Stimulated activated CD4-positive, alpha-beta T cell treated with anti-CD3 and anti-CD28 coated beads, Interleukin-15, amount 100 ng/mL, for 24 hours (primary cell): ENCODE results near the gene HOXB1.

Experiments used
- DNase-seq: peaks from one replicate; pipeline ENCODE4 v3.0.0-alpha.2; 2020

HOXB1 gene

DNA sequence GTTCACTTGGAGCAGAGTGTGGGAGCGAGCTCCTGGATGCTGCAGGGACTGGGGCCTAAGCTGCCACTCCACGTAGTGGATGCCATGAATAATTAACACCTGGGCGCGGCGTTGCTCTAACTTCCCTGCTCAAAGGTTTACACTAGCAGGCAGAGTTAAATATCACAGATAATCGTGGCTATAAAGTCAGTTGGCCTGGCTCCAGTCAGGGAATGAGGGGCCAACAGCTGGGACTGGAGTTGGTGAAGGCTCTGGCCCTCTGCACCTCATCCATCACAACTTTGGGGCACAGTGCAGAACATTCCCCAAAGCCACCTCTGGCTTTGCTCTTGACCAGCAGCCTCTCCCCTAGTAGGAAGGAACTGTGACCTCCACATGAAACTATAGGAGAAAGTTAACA lies 36.4 kb upstream of the HOXB1 start:
- DNase-seq = no peak

DNA sequence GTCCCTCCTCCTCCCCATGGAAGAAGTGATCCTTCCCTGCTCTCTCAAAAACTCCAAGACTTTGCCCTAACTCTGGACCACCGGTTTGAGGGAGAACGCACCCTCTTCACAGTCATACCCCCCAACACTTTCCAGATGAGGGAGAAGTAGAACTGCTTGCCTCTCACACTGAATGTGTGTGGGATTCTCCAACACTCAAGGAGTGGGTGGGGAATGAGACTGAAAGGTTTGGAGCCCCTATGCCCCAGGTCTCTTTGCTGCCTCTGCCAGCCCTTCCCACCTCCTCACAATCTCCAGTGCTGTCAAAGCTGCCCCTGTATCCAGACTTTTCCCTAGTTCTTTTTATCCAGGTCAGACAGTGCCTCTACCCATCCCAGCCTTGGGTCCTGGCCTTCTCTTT lies 35.9 kb upstream of the HOXB1 start:
- DNase-seq = no peak

DNA sequence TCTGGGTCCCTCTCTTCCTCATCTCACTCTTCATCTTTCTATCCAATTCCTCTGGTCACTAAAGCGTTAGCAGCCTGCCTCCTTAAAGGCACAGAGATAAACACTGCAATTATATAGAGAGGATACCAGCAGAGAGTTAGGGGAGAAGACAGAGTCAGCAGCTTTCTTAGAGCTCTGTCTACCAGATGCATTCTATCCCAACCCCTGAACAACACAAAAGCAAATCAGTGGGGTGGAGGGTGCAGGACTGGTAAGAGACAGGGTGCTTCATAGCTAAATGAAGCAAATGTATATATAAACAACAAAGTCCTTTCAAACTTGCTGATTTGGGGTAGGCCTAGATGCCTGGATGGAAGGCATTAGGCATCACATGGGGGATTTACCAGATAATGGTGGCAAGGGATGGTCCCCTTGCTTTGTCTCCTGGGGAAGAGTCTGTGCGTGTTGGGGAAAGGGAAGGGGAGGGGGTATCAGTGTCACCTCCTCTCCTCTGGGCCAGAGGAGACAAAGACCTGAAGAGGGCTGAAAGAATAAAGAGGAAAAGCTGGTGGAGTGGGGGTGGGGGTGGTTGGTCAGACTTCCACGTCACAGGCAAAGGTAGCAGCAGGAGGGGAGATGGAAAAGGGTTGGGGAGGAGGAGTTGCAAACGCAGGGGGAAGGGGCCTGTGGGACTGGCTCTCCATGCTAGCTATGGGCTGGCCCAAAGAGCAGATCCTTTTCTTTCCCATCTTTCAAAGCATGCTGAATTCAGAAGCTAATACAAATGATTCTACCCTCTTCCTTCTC lies 35.3 kb upstream of the HOXB1 start:
- no peak for DNase-seq

DNA sequence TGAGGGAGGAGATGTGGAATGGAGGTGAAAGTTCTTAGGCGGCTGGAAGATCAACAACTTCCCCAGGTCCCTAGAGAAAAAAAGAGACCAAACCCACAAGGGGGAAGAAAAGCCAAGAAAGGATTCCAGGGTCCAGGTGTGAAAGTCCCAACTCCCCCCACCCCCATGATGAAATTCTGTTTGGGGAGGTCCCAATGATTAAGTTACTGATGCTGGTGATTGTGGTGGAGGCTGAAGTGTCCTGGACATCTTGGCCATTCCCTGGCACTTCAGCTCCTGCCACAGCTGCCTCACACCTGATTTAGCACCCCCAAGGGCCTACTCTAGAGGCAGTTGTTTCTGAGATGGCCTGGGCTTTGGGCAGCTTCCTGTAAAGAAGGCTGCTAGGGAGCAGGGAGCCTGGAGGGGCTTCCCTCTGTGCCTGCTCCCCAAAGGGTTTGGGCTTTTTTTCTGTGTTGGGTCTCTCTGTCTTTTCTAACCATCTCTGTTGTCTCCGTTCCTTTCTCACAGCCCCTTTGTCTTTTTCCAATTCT lies 34.3 kb upstream of the HOXB1 start:
- DNase-seq = no peak

DNA sequence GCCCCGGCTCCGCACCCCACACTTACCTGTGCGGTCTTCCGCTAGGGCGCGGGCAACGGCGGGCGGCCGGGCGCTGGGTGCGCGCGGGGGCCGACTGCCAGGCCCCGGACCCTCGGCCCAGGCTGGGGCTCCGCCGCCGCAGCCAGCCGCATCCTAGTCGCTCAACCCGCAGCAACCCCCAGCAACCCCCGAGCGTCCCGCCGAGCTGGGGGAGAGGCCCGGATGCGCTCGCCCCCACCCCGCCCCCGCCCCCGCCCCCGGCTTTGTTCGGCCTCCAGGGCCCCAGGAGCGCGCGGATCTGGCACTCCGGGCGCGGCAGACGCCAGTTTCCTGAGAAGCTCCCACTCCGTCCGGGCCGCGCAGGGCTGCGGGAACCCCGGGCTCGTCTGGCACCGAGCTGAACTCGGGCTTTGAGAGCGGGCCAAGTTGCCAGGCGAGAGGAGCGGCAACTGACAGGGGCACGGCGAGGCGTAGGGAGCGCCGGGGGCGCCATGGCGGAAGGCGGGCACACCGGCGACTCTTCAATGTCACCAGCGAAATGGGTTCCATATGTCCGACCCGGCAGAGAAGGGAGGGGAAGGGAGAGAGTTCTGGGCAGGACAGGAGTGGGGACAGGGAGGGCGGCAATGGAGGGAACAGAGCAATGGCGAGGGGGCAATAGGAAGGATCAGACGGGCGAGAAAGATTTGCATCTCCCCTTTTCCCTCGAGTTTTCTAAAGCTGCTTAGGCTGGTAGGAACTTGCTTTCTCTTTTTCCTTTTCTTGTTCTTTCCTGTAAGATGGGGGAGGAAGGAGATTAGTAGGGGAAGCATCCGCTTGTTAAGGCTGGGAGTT lies 33.6 kb upstream of the HOXB1 start:
- DNase-seq = no peak

DNA sequence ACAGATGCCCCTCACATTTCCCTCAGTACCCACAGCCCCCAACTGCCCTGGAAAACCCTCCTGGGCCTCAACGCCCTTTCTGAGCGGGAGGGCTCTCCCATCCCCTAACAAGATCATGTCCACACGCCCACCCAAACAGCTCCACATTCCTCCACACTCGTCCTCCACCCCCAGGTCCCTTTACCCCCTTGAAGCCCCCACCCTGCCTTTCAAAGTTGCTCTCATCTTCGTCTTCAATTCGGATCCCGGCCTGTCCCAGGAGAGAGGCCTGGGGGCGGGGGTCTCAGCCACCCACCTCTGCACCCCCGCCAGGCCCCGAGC lies 33.0 kb upstream of the HOXB1 start:
- no peak for DNase-seq

DNA sequence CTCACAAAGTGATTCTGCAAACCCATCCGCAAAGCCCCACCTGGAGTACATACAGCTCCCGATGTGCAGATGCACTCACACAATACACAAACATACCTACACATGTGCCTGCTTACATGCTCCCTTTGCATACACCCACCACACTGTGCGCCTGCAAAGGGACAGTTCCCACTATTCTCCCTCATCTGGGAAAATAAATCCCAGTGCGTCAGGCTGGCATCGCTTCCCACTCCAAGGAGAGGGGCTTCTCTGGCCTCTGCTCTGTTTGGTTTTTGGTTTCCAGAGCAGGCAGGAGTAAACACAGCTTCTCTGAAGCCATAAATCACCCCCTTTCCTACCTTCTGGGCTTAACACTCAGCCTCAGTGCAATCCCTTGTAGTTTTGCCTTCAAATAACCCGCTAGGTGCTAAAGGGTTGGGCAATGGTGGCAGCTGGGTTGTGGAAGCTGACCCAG lies 32.6 kb upstream of the HOXB1 start:
- no peak for DNase-seq

DNA sequence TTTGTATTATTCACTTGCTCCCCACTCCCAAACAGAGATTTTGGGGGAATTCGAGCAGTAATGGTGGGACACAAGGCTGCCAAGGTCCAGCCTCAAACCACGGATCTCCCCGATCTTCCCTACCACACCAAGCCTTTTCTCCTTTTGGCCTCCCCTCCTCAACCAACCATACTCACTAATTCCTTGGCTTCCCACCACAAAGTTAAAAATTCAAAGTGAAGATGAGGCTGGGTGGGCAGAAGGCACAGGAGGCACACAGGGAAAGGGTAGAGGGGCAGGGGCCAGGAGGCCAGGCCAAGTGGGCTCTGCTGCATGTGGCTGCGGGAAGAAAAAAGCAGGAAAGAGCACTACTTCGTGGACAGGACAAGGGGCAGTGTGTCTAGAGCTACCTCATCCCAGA lies 32.1 kb upstream of the HOXB1 start:
- DNase-seq = no peak

DNA sequence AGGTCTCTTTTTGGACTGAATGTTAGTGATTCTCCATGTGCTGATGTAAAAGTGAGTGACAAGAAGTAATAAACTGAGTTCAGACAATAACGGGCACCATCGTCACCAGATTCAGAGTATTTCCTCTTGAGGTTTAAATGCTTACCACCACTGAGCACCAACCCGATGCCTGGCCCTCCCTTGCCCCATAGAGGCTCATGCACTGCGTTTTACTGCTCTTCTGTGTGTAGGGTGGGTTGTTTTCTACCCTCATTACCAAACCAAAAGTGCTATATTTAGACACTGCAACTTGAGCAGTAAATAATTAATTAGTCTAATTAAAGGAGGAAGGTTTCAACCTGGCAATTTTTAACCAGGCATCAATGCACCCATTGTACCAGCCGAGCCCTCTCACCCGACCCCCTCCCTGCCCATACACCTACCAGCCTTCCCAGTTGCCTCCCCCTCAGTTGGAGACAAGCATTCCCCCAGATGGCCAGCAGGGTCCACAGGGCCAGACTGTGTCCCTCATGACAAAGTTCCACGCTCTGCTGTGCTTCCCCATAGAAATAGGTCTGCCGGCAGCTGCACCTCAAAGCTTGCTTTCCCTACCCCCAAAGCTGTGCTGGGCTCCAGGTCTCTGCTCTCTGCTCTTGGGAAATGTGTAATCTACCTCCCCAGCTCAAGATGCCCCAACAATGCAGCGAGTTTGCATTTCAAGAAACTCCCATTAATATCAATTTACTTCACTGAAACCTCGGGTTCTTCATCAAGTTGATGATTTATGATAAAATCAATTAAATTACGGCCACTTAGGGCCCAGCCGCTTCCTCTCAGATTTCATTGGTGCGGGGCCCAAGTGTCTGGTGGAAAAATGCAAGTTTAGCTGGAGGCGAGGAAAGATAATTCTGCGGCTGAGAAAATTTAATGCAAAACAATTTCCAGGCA lies 31.3 kb upstream of the HOXB1 start:
- no peak for DNase-seq

DNA sequence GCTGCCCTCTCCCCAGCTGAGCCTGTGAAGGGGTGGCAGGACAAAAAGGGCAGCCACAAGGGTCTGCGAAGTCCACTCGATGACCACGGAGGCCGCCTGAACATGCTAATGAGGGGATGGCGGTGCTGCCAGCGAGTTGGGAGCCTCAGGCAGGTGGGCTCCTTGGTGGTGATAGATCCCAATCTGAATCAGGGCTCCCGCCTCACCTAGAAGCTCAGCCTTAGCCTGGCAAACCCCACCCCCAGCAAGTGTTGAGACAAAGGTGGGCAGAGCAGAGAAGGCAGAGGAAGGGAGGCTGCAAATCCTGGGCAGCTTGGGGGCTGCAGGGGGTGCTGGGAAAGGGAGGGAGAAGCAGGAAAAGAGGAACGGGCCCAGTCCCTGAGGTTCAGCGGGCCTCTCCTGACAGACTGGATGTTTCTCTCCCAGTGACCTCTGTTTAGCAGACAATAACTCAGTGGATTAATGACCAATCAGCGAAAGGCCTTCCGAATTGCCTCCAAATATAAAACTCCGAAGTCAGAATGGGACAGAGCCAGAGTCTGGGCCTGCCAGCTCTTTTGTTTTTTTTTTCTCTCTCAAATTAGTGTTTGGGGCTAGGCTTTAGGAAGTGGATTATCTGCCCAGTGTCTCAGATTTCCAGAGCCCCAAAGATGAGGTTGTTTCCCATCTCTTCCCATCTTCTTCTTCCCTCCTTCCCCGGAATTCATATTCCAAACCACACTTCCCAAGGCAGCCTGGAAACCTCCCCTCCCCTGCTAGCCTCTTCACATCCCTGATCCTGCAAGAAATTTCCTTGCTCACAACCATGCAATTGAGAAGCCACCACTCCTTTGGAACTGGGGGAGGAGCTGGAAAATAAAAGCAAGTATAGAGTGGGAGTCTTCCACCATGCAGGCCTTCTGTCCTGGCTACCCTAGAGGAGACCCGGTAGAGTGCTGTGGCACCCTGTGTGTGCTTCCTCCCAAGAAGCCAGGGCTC lies 29.3 kb upstream of the HOXB1 start:
- DNase-seq = no peak

DNA sequence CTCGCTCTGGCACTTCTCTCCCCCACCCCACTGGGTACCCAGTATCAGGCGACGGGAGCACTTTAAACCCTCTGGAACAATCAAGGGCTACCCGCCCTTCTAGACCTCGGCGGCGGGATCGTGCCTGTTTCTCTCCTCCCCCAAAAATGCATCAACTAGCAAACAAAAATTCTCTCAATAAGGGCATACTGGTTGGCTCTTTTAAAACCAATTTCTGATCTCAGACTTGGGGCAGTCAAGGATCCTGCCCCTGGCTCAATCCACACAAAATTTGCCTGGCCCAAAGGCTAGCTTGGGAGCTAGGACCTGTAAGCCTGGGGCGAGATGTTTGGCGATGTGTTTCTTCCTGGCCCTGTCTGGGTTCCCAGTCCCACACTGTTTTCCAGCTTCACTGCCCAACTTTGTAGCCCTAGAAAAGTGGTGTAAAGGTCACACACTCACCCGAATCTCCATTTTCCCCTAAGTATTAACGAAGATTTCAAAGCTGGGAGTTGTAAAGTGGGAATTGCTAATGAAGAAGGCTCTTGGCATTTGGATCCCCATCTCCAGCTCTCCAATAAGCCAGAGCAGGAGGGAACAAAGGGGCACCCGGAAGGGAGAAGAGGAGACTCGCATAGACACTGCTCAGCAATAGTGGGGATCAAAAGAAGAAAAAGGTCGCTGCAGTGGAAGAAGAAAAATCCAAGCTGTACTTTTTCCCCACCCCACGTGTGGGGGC lies 28.5 kb upstream of the HOXB1 start:
- DNase-seq = no peak

DNA sequence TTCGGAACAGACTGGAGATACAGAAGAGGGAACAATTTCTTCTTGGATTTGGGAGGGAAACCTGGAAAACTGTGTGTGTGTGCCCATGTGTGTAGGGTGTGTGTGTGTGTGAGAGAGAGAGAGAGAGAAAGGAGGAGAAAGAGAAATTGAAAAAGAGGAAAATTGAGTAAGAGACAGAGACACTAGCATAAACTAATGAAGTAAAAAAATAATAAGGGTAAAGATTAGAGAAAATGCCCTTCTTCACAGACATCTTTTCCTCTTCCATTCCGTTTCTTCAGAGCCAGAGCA lies 28.0 kb upstream of the HOXB1 start:
- no peak for DNase-seq

DNA sequence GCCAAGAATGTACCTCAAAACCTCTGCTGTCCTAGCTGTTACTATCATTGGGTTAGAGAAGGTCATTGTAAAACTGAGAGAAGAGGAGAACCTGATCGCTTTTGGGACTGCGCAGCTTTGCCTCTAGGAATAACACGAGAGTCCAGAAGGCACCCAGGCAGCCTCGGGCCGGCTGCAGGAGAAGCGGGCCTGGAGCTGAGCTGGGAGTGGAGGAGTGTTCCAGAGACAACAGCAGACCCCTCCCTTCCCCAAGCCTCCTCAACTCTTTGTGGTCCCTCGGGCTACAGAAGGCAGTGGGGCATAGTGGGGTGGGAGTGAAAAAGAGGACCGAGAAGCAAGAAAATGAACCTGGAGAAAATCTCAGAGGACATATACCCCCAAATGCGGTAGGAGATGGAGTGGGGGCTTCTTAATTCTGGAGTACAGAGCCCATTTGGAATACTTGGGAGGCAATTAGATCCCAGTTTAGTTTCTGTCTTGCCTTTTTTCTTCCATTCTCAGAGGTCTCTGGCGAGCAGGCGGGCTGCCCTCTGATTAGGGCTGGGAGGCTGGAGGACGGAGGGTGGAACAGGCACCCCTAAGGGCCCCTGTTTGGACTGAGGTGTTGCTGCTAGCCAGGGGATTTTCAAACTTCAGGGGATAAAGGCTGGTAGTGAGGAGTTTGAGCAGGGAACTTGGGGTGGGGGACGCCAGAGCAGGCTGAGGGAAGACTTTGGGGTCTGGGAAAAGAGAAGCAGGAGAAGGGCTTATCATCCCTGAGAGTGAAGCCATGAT lies 27.4 kb upstream of the HOXB1 start:
- DNase-seq = no peak

DNA sequence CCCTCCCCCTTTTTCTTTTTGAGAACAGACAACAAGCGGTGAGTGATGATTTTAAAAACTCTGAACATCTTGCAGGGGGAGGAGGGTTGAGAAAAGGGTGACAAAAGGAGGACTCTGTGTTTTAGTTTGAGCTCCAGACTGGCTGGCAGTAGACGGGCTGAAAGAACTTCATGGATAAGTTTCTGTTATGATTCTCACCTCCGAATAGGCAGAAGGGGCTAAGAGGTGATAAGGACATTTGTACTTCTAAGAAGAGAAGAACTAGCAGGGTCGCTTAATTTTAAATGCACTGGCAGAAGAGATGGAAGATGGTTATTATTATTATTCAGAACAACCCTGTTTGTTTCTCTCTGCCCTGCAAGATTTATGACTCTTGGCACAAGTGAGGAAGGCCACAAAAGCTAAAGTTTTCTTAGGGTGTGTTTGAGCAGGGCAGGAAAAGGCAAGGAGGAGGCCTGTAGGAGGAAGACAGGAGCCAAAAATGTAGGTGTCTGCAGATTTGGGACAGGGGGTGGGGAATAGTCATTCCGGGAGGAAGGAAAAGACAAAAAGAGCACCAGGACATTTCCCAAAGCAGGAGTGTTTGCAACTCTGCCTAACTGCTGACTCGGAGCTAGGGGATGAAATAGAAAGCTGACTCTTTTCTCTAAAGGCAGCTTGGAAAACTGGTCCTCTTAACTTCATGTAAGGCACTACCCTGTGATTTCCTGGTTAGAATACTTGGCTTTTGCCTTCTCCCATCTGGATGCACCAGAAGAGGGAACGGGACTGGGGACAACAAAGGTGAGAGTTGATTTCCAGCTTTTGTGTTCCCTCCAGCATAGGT lies 26.0 kb upstream of the HOXB1 start:
- DNase-seq = no peak

DNA sequence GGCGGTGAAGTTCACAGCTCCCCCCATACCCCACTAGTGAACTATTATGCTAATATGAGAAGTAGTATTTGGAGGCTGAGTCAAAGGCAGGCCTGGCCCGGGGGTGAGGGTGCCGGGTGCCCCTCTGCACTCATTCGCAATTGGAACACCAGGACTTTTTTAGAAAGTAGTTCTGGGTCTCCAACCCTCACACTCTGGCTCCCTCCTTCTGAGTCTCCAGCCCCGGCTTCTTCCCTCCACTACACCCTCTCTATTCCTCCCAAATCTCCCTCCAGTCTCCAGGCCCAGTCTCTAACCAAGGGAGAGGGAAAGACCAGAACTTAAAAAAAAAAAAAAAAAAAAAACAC lies 25.4 kb upstream of the HOXB1 start:
- DNase-seq = no peak

DNA sequence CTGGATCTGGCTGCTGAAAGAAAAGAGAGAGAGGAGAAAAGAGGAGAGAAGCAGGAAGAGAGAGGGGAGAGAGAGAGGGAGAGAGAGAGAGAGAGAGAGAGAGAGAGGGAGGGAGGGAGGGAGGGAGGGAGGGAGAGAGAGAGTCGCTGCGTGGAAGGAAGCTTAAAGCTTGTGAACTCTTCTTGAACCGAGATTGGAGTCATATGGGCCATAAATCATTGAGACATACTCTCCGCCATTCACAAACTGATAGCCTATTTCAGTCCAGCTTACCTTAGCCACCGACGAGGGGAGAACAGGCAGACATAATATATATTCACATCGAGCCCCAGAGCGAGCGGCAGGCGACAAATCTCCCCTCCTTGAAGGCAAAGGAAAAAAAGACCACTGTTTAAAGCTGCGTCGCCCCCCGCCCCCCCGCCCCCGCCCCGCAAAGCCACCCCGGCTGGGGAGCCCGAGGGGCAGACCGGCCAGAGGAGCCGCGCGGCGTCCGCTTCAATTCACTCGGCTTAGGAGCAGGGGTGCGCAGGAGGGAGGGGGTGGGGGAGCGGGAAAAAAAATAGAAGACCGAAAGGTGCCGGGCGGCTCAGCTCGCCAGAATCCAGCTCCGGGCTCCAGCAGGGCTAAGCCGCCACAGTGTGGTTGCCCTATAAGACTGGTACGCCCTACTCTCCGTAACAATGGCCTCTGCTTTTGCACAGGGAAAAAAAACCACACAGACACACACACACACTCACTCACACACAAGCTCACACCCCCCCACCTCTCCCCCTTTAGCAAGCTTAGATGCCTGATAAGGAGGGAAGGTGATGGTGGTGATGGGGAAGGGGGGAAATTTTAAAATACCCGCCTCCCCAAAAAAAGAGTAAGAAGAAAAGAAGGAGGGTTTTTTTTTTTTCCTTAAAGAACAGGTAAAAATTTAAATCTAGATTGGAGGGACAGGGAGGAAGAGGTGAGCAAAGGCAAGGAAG lies 24.7 kb upstream of the HOXB1 start:
- DNase-seq = peak; percentile 23

DNA sequence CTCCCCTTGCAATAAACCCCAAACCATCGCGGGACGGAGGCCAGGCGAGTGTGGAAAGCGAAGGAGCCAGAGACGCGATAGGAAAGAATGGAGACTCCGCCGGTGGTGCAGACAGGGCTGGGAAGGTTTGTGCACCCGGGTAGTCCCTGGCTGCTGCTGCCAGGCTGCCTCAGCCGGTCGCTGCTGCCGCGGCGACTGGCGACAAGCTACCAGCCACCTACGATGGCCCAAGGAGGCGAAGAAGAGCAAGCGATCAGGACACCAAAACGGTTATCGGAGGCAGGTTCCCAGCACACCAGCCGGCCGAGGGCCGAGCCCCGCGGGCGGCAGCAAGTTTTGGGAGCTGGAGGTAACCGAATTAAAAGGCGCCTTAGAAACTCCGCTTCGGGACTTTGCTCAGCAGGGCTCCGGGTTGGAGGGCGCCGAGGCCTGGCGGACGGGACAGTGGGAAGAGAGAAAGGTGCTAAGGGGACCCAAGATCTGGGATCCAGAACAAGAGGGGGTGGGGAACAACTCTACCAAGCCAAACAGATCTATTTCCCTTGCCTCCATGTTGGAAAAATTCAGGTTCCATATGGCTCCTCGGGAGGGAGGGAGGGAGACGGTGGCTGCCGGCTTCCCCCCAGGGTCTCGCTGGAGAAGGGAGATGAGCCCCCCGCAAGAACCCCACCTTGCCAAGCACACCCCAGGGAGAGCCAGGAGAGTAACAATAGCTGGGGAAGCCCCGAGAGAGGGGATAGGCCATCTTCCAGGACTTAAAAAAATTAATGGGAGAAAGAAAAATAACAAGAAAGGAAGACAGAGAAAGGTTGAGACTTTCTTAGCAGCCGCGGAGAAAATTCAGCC lies 23.8 kb upstream of the HOXB1 start:
- DNase-seq = no peak

DNA sequence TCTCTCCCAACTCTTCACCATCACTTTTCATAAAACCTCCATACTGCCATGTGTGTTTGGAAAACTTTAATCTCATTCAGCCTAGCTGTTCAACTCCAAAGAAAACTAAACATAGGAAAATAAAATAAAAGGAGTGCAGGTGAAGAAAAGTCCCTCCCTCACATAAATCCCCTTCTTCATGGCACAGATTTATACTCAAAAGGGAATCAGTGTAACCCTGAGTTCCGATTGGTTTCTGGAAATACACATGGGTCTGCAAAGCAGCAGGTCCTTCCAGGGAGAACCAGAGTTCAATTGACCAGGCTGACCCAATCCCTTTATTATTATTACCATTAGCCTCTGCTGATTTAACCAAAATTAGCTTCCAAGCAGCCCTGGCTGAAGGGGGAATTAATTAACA lies 23.0 kb upstream of the HOXB1 start:
- no peak for DNase-seq
